Bronchial epithelial cell (primary cell): ENCODE results near the gene KRTAP5-10. TPM values are rescaled to one million over a fixed set of nuclear protein-coding genes. Genes with fewer than 3 reads are reported as not detected.
"Not testable (repeated sequence)": the region's sequence is repeated elsewhere in the genome, so short reads cannot be mapped to it uniquely, and the experiment has no call there.

Source experiments
- DNase-seq: peaks from one replicate; pipeline ENCODE4 v3.0.0-alpha.2; 2010; ENCODE audit warnings: low read depth
- FAIRE-seq: peaks from 2 replicates; lab custom pipeline; 2011; peaks lifted over from hg19 to GRCh38; lab: Jason Lieb, UNC
- H3K27me3 ChIP-seq: 2 replicates; pipeline ENCODE4 v1.5.1; 2011; ENCODE audit warnings: low read length; ENCODE audit not compliant: control insufficient read depth, insufficient read depth
- H3K36me3 ChIP-seq: 2 replicates; pipeline ENCODE4 v1.5.1; 2011; ENCODE audit warnings: low read length; ENCODE audit not compliant: control insufficient read depth, insufficient read depth
- H3K4me3 ChIP-seq: 2 replicates; pipeline ENCODE4 v1.5.1; 2011; ENCODE audit warnings: mild to moderate bottlenecking, low read depth, low read length, control low read depth
- total RNA-seq: library from RNA; depleted of rRNA; stranded (reverse); fragments of >200 nt; gene quantifications from 2 replicates; pipeline ENCODE4 v1.2.1, GENCODE V29; 2014
- TF ChIP-seq, protein P1 (sequence below): IDR thresholded peaks from 2 replicates; pipeline ENCODE4 v1.5.1; 2011; ENCODE audit warnings: mild to moderate bottlenecking, moderate library complexity, low read length, control low read depth, inconsistent platforms; ENCODE audit not compliant: insufficient read depth, severe bottlenecking

Gene KRTAP5-10
- total RNA-seq, 1 donor from 2014 or later = not detected

- FAIRE-seq (no peak), DNase-seq (peak; percentile 15)
- H3K36me3 ChIP-seq = no peaks in the 10 kb centered on the region
- TF ChIP-seq, protein P1, sequence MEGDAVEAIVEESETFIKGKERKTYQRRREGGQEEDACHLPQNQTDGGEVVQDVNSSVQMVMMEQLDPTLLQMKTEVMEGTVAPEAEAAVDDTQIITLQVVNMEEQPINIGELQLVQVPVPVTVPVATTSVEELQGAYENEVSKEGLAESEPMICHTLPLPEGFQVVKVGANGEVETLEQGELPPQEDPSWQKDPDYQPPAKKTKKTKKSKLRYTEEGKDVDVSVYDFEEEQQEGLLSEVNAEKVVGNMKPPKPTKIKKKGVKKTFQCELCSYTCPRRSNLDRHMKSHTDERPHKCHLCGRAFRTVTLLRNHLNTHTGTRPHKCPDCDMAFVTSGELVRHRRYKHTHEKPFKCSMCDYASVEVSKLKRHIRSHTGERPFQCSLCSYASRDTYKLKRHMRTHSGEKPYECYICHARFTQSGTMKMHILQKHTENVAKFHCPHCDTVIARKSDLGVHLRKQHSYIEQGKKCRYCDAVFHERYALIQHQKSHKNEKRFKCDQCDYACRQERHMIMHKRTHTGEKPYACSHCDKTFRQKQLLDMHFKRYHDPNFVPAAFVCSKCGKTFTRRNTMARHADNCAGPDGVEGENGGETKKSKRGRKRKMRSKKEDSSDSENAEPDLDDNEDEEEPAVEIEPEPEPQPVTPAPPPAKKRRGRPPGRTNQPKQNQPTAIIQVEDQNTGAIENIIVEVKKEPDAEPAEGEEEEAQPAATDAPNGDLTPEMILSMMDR = no peak
- no peak overlapping the region for H3K4me3 ChIP-seq
- H3K27me3 ChIP-seq = no peaks in the 10 kb centered on the region
Observed at GRCh38 chr11:71562120-71562519, 3.2 kb upstream of the KRTAP5-10 start.

DNA sequence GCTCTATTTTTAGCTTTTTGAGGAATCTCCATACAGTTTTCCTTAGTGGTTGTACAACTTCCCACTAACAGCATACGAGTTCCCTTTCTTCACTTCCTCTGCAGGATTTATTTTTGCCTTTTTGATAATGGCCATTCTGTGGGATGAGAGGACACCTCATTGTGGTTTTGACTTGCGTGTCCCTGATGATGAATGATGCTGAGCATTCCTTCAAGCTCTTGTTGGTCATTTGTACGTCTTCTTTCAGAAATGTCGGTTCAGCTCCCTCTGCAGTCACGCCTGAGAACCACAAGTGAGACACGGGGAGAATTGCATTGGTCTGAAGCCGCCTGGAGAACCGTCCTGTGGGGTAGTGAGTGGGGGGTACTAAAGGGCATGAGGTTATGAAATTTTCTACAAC, 2.0 kb upstream of the KRTAP5-10 start:
- FAIRE-seq (no peak), DNase-seq (peak; percentile 59)
- no peak overlapping the region for H3K4me3 ChIP-seq
- TF ChIP-seq, protein P1 = peak; percentile 31
- H3K27me3 ChIP-seq = no peaks in the 10 kb centered on the region
- H3K36me3 ChIP-seq = no peaks in the 10 kb centered on the region

- Histone ChIP-seq H3K4me3 (no peak overlapping the region), H3K36me3 (no peaks in the 10 kb centered on the region), H3K27me3 (no peaks in the 10 kb centered on the region)
- DNase-seq (no peak), FAIRE-seq (no peak)
- TF ChIP-seq, protein P1 = no peak
Observed at GRCh38 chr11:71564430-71564829, 933 bp upstream of the KRTAP5-10 start.

DNA sequence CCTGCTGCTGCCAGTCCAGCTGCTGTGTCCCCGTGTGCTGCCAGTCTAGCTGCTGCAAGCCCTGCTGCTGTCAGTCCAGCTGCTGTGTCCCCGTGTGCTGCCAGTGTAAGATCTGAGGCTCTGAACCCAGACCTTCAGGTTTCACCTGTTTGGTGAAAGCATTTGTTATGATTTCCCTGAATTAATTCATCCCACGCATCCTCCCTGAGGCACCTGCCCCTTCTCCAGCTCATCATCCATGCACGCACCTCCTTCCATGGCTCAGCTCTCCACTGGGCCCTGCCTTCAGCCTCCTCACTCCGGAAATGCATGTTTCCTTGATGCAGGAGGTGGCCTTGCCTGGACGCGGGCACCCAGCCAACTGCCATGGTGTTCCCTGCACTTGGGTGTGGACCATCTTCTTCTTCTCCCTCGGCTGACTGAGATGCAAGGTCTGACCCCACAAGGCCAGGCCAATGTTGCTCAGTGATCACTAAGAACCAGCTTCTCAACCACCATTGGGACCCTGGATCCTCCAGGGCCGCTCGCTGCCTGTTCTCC, 788 bp downstream of the KRTAP5-10 start:
- DNase-seq = peak; percentile 37

GRCh38 chr11:71566626-71567599, 1.6 kb downstream of the KRTAP5-10 start:
- DNase-seq = not testable (repeated sequence)

More for the DNA sequence above, 788 bp downstream of the KRTAP5-10 start:
- H3K27me3 ChIP-seq = no peaks in the 10 kb centered on the region
- no peak for FAIRE-seq
- H3K4me3 ChIP-seq = no peak overlapping the region
- no peaks in the 10 kb centered on the region for H3K36me3 ChIP-seq
- TF ChIP-seq, protein P1 = no peak

GRCh38 chr11:71567633-71568032, 2.3 kb downstream of the KRTAP5-10 start:
- DNase-seq, H3K36me3 ChIP-seq, FAIRE-seq, H3K27me3 ChIP-seq, H3K4me3 ChIP-seq: not testable (repeated sequence)

More at GRCh38 chr11:71566626-71567599, 1.6 kb downstream of the KRTAP5-10 start:
- not testable (repeated sequence) for H3K4me3 ChIP-seq, H3K27me3 ChIP-seq, H3K36me3 ChIP-seq, FAIRE-seq
